SK-N-SH treated with all-trans-retinoic acid at 6 μM for 48 hours (cell line): ENCODE data around the gene PADI2.

Source experiments
- ATAC-seq: fragments of 200-7000 bp; cut with Tn5 transposase; 3 replicates; pipeline ENCODE4 v1.9.1; 2020; ENCODE audit warnings: mild to moderate bottlenecking, moderate library complexity
- ARNTL ChIP-seq: fragments of 450-650 bp; formaldehyde crosslinking; IDR thresholded peaks from 2 replicates; pipeline ENCODE4 v1.5.0; 2020; ENCODE audit warnings: low read depth, mild to moderate bottlenecking, moderate library complexity, borderline replicate concordance
- BACH2 ChIP-seq: fragments of 250-450 bp; sonication (Bioruptor Pico); IDR thresholded peaks from 2 replicates; pipeline ENCODE4 v1.9.0; 2021; ENCODE audit warnings: mild to moderate bottlenecking, borderline replicate concordance
- CREB5 ChIP-seq: fragments of 250-450 bp; sonication (Bioruptor Pico); IDR thresholded peaks from 2 replicates; pipeline ENCODE4 v1.5.1; 2020; ENCODE audit warnings: low read depth, mild to moderate bottlenecking, moderate library complexity
- CSDC2 ChIP-seq: fragments of 250-450 bp; sonication (Bioruptor Pico); IDR thresholded peaks from 2 replicates; pipeline ENCODE4 v1.5.0; 2020; ENCODE audit warnings: mild to moderate bottlenecking, moderate library complexity
- CSRNP3 ChIP-seq: fragments of 250-450 bp; sonication (Bioruptor Pico); IDR thresholded peaks from 2 replicates; pipeline ENCODE4 v1.5.1; 2021; ENCODE audit warnings: mild to moderate bottlenecking, moderate library complexity
- ESRRG ChIP-seq: fragments of 250-450 bp; sonication (Bioruptor Pico); IDR thresholded peaks from 2 replicates; pipeline ENCODE4 v1.6.1; 2021; ENCODE audit warnings: mild to moderate bottlenecking
- GLIS3 ChIP-seq: fragments of 250-450 bp; sonication (Bioruptor Pico); IDR thresholded peaks from 2 replicates; pipeline ENCODE4 v1.5.0; 2020; ENCODE audit warnings: mild to moderate bottlenecking, moderate library complexity
- ISL1 ChIP-seq: fragments of 250-450 bp; sonication (Bioruptor Pico); IDR thresholded peaks from 2 replicates; pipeline ENCODE4 v2.1.2; 2022; ENCODE audit warnings: mild to moderate bottlenecking, moderate library complexity
- OSR1 ChIP-seq: fragments of 250-450 bp; sonication (Bioruptor Pico); IDR thresholded peaks from 2 replicates; pipeline ENCODE4 v1.8.0; 2022; ENCODE audit warnings: moderate library complexity, mild to moderate bottlenecking, inconsistent platforms
- POU6F1 ChIP-seq: fragments of 250-450 bp; sonication (Bioruptor Pico); IDR thresholded peaks from 2 replicates; pipeline ENCODE4 v1.8.0; 2021; ENCODE audit warnings: low read depth, mild to moderate bottlenecking, moderate library complexity, borderline replicate concordance
- PPARA ChIP-seq: fragments of 250-450 bp; sonication (Bioruptor Pico); IDR thresholded peaks from 2 replicates; pipeline ENCODE4 v1.5.0; 2020; ENCODE audit warnings: mild to moderate bottlenecking, borderline replicate concordance
- RARB ChIP-seq: fragments of 250-450 bp; sonication (Bioruptor Pico); IDR thresholded peaks from 2 replicates; pipeline ENCODE4 v1.8.0; 2021; ENCODE audit warnings: mild to moderate bottlenecking, moderate library complexity
- SNAI2 ChIP-seq: fragments of 250-450 bp; sonication (Bioruptor Pico); IDR thresholded peaks from 2 replicates; pipeline ENCODE4 v1.5.0; 2020; ENCODE audit warnings: mild to moderate bottlenecking, moderate library complexity
- TCF4 ChIP-seq: fragments of 250-450 bp; sonication (Bioruptor Pico); IDR thresholded peaks from 2 replicates; pipeline ENCODE4 v1.8.0; 2021; ENCODE audit warnings: mild to moderate bottlenecking, moderate library complexity, borderline replicate concordance
- TOX ChIP-seq: fragments of 250-450 bp; sonication (Bioruptor Pico); IDR thresholded peaks from 2 replicates; pipeline ENCODE4 v1.8.0; 2021; ENCODE audit warnings: mild to moderate bottlenecking, moderate library complexity, borderline replicate concordance
- ZC3H10 ChIP-seq: fragments of 250-450 bp; sonication (Bioruptor Pico); IDR thresholded peaks from 2 replicates; pipeline ENCODE4 v1.5.1; 2021; ENCODE audit warnings: mild to moderate bottlenecking, moderate library complexity
- ZFP3 ChIP-seq: fragments of 250-450 bp; sonication (Bioruptor Pico); IDR thresholded peaks from 2 replicates; pipeline ENCODE4 v1.5.0; 2020; ENCODE audit warnings: mild to moderate bottlenecking, moderate library complexity
- ZFP30 ChIP-seq: fragments of 450-650 bp; formaldehyde crosslinking; IDR thresholded peaks from 2 replicates; pipeline ENCODE4 v1.5.0; 2022; ENCODE audit warnings: mild to moderate bottlenecking, moderate library complexity
- ZNF565 ChIP-seq: fragments of 450-650 bp; formaldehyde crosslinking; conservative IDR thresholded peaks from 2 replicates; pipeline ENCODE4 v1.5.0; 2020; ENCODE audit warnings: low read depth, mild to moderate bottlenecking, moderate library complexity
- ZNF70 ChIP-seq: fragments of 450-650 bp; formaldehyde crosslinking; IDR thresholded peaks from 2 replicates; pipeline ENCODE4 v1.5.0; 2020; ENCODE audit warnings: mild to moderate bottlenecking, moderate library complexity
- ZNF8 ChIP-seq: fragments of 450-650 bp; formaldehyde crosslinking; IDR thresholded peaks from 2 replicates; pipeline ENCODE4 v1.5.0; 2020; ENCODE audit warnings: mild to moderate bottlenecking, moderate library complexity
- TF ChIP-seq, protein P1 (sequence below): fragments of 250-450 bp; sonication (Bioruptor Pico); IDR thresholded peaks from 2 replicates; pipeline ENCODE4 v1.5.0; 2020; ENCODE audit warnings: mild to moderate bottlenecking, moderate library complexity
- TF ChIP-seq, protein P2 (sequence below): fragments of 250-450 bp; sonication (Bioruptor Pico); IDR thresholded peaks from 2 replicates; pipeline ENCODE4 v1.8.0; 2020; ENCODE audit warnings: mild to moderate bottlenecking, moderate library complexity, borderline replicate concordance

Gene PADI2

GRCh38 chr1:17070163-17070525 is 49.1 kb downstream of the PADI2 start:
- TF ChIP-seq, protein P1, sequence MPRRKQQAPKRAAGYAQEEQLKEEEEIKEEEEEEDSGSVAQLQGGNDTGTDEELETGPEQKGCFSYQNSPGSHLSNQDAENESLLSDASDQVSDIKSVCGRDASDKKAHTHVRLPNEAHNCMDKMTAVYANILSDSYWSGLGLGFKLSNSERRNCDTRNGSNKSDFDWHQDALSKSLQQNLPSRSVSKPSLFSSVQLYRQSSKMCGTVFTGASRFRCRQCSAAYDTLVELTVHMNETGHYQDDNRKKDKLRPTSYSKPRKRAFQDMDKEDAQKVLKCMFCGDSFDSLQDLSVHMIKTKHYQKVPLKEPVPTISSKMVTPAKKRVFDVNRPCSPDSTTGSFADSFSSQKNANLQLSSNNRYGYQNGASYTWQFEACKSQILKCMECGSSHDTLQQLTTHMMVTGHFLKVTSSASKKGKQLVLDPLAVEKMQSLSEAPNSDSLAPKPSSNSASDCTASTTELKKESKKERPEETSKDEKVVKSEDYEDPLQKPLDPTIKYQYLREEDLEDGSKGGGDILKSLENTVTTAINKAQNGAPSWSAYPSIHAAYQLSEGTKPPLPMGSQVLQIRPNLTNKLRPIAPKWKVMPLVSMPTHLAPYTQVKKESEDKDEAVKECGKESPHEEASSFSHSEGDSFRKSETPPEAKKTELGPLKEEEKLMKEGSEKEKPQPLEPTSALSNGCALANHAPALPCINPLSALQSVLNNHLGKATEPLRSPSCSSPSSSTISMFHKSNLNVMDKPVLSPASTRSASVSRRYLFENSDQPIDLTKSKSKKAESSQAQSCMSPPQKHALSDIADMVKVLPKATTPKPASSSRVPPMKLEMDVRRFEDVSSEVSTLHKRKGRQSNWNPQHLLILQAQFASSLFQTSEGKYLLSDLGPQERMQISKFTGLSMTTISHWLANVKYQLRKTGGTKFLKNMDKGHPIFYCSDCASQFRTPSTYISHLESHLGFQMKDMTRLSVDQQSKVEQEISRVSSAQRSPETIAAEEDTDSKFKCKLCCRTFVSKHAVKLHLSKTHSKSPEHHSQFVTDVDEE (CRISPR knock-in tag) = no peak
- TF ChIP-seq TOX (CRISPR knock-in tag) = no peak
- no peak for TF ChIP-seq ZNF70 (CRISPR knock-in tag)
- TF ChIP-seq ZNF8 (CRISPR knock-in tag) = no peak
- no peak for TF ChIP-seq POU6F1 (CRISPR knock-in tag)
- no peak for TF ChIP-seq BACH2 (CRISPR knock-in tag)
- no peak for TF ChIP-seq CSRNP3
- TF ChIP-seq ESRRG (CRISPR knock-in tag) = no peak
- no peak for TF ChIP-seq ZFP3
- TF ChIP-seq GLIS3 = no peak
- TF ChIP-seq ISL1 = no peak
- no peak for ATAC-seq

- TF ChIP-seq RARB (no peak), TCF4 (CRISPR knock-in tag) (no peak), TOX (CRISPR knock-in tag) (no peak), ARNTL (CRISPR knock-in tag) (no peak), ISL1 (no peak), BACH2 (CRISPR knock-in tag) (no peak), PPARA (no peak), SNAI2 (no peak), ESRRG (CRISPR knock-in tag) (no peak), POU6F1 (CRISPR knock-in tag) (no peak), ZC3H10 (CRISPR knock-in tag) (no peak), ZNF70 (CRISPR knock-in tag) (no peak), ZNF565 (CRISPR knock-in tag) (no peak), CREB5 (no peak), CSDC2 (CRISPR knock-in tag) (no peak), OSR1 (CRISPR knock-in tag) (no peak), ZFP30 (CRISPR knock-in tag) (no peak), ZFP3 (no peak)
- TF ChIP-seq, protein P2, sequence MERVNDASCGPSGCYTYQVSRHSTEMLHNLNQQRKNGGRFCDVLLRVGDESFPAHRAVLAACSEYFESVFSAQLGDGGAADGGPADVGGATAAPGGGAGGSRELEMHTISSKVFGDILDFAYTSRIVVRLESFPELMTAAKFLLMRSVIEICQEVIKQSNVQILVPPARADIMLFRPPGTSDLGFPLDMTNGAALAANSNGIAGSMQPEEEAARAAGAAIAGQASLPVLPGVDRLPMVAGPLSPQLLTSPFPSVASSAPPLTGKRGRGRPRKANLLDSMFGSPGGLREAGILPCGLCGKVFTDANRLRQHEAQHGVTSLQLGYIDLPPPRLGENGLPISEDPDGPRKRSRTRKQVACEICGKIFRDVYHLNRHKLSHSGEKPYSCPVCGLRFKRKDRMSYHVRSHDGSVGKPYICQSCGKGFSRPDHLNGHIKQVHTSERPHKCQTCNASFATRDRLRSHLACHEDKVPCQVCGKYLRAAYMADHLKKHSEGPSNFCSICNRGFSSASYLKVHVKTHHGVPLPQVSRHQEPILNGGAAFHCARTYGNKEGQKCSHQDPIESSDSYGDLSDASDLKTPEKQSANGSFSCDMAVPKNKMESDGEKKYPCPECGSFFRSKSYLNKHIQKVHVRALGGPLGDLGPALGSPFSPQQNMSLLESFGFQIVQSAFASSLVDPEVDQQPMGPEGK (CRISPR knock-in tag) = no peak
- TF ChIP-seq, protein P1 (CRISPR knock-in tag) = no peak
- no peak for ATAC-seq
Observed at GRCh38 chr1:17069452-17070162, 49.6 kb downstream of the PADI2 start.
